GM21381 (cell line): ENCODE data around the gene NEDD4L.
A peak's percentile ranks its signal among the peaks of the same experiment; 100 is the strongest.

Experiments
- ATAC-seq: cut with Tn5 transposase; IDR thresholded peaks from one replicate; pipeline ENCODE4 v1.9.1; 2021; ENCODE audit warnings: mild to moderate bottlenecking, moderate library complexity; ENCODE audit not compliant: unreplicated experiment

The NEDD4L gene

DNA sequence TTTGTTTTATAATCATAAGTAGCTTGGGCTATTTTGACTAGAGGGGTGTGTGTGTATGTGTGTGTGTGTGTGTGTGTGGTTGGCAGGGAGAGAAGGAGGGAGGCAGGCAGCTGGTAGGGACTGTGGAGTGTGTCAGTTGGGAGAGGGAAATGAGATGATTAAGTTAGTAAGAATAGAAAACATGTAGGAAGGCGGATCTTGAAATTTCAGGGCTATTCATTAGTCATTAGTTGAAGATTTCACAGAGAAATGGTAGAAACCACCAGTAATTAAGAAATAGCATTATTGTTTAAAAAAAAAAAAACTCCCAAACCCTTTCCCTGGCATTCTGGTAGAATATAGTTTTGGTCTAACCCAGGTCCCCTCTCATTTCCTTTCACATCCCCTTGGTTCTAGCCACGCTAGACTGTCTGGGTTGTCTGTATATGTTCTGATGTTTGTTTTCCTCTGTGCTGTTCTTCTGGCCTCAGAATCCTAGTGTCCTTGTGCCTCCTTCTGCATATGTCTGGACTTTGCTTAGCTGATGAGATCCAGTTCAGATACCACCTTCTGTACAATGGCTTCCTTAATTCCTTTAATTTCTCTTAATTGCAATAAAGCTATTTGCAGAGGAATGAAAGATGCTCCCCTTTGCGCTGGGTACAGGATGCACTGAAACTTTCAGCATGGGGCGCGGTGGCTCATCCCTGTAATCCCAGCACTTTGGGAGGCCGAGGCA lies 161.6 kb downstream of the NEDD4L start:
- ATAC-seq, result no peak

GRCh38 chr18:58207520-58208152 lies 163.6 kb downstream of the NEDD4L start:
- ATAC-seq, result no peak

DNA sequence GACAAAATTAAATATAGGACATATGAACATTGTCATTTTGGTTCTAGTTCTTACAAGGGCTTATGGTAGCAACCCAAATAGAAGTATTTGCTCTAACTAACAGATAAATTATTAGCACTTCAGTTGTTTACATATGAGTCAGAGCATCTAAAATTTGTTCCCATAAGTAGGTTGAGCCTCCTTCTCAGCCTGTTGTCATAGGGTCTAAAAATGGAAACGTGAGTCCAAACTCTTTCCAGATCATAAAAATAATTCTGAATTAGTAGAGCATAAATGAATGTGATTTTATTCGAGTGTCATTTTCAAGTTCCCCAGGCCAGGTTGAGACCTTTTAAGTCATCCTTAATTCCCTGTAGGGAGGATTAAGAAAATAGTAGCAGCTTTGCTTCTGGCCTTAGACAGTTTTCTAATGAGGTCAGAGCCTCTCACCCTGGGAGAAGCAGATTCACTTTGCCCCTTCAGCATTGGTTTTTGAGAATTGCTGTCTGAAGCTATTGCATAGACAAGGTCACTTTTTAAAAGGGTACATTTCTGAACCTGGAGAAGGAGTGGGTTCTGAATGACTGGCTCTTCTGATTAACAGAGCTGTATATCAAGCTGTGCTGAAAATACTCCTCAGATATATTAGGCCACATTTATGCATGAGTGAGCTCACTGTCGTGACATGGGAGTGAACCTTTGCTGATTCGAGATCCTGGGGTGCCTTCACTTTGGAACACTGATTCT lies 164.3 kb downstream of the NEDD4L start:
- ATAC-seq, result no peak

- no peak for ATAC-seq
Measured at GRCh38 chr18:58209326-58209725, 165.3 kb downstream of the NEDD4L start.

DNA sequence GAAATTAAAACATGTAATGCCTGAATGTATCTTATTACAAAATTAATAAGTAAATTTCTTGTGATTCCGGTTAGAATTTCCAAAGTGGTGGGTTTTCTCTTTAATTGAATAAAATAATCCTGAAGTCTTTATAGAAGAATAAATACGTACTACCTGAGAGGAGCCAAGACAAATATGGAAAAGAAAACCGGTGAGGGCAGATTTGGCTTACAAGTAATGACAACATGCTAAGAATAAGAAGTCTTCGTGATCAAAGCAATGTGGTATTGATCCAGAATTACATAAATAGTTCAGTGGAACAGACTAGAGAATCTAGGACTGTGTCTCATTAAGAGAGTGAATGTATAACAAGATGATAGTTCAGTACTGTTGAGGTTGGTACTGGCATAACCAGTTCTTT lies 167.5 kb downstream of the NEDD4L start:
- ATAC-seq, result no peak

DNA sequence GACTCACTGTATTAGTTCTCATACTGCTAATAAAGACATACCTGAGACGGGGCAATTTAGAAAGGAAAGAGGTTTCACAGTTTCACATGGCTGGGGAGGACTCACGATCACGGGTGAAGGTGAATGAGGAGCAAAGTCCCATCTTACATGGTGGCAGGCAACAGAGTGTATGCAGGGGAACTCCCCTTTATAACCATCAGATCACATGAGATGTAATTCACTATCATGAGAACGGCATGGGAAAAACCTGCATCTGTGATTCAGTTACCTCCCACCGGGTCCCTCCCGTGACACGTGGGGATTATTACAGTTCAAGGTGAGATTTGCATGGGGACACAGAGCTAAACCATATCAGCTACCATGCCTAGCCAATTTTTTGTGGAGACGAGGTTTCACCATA lies 168.2 kb downstream of the NEDD4L start:
- ATAC-seq, result no peak

- ATAC-seq, result no peak
Measured at GRCh38 chr18:58213440-58213839, 169.4 kb downstream of the NEDD4L start.

- no peak for ATAC-seq
Measured at GRCh38 chr18:58215011-58215410, 171.0 kb downstream of the NEDD4L start.

- ATAC-seq, result no peak
Measured at GRCh38 chr18:58216071-58216481, 172.1 kb downstream of the NEDD4L start.

DNA sequence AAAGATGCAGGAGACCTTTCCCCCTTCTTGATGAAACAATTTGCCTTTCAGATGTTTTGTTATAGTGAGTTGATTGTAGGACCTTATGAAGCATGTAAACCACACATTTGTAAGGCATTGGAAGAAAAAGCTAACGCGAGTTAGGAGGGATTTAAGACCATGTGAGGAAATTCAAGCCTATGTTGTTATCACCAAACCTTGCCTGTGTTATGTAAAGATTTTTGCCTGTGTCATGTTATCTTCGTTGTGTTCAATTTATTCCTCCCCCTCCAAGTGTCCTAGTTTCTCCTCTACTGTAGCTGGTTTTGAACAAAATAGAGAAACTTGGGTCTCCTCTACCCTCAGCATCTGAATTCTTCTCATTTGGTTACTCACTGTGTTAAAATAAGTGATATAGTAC lies 173.0 kb downstream of the NEDD4L start:
- ATAC-seq, result no peak

- no peak for ATAC-seq
Measured at GRCh38 chr18:58218117-58218516, 174.1 kb downstream of the NEDD4L start.

- ATAC-seq, result no peak
Measured at GRCh38 chr18:58221060-58221725, 177.2 kb downstream of the NEDD4L start.

DNA sequence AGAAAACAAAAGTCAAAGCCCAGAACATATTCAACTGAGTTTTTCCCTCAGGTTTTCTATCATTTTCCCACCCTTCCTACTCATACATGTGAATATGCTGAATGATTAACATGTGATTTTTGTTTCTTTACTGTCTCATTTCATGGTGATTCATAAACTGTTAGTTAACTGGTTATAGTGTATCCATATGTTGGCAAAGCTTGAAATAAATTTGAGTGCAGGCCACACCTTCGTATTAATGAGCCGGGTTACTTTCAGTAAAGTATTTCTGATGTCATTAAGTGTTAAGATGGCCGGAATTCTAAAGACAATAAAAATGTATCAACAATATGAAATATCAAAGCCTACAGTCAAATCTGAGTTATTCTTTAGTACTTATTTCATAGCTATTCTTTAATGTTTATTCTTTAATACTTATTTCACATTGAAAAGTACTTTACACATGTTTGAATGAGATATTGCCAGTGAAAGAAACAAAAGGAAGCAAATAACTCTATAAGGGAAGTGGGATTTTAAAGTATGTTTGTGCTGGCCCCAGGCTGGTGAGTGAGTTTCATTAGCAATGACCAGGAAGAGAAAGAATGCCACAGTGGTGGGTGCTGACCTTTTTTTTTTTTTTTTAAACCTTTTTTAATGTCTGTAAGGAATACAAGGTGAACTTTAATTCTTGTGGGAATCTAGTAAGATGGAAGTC lies 178.6 kb downstream of the NEDD4L start:
- ATAC-seq, result no peak

- no peak for ATAC-seq
Measured at GRCh38 chr18:58223717-58224424, 179.8 kb downstream of the NEDD4L start.

DNA sequence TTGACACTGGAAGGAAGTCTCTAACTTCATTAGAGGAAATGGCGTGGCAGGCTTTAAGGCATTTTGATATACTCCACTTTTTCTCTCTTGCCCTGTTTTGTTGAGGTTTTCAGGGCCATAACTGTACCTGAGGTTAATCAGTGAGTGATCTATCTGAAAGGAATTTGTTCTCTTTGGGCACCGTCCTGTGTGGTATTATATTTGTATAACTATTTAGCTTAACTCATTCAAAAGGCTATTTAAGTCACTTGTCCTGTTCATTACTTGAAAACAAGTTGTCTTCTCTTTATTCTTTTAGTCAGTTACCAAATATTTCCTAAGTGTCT lies 180.4 kb downstream of the NEDD4L start:
- no peak for ATAC-seq

DNA sequence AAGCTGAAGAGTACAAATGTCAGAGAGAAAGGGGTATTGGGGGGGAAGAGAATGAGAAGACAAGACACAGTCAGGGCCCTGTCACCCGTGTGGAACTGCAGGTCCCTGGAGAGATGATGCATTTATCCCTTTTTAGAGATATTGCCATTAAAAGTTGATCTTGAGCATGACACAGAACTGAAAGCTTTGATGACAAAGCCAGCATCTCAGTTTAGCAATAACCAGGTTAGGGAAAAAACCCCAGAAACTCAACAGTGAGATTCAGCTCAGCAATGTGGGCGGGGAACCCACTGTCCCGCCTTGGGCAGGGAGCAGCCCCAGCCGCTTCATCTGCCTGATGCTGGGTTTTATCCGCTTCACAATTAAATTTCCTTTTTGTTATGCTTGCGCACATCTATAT lies 181.1 kb downstream of the NEDD4L start:
- peak; percentile 63 for ATAC-seq

GRCh38 chr18:58226429-58226828 lies 182.4 kb downstream of the NEDD4L start:
- no peak for ATAC-seq

DNA sequence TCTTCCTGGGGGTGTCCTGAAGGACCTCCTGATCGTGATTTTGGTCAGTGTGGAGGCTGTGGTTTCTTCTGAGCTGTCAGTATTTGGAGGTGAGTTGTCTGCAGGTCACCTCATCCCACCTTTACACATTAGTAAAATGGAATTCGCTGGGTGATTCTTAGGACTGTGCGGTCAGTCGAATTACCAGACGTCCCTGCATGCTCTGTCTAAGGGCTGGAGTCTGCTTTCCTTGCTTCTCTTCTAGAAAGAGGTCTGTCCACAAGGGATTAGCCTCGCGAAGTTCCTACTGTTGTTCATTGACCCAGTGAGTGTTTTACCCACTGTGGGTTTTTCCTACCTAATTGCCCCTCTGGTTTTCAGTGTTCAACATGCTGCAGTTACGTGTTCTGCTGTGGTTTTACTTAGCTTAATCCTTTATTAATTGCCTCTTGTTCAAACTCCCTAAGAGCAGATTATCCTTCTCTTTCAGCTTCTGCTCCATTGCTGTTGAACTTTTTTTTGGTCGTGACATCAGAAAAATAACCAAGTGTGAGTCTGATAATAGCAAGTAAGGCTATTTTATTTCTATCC lies 183.4 kb downstream of the NEDD4L start:
- no peak for ATAC-seq

GRCh38 chr18:58228176-58228575 lies 184.2 kb downstream of the NEDD4L start:
- no peak for ATAC-seq

- ATAC-seq, result no peak
Measured at GRCh38 chr18:58228762-58229161, 184.7 kb downstream of the NEDD4L start.
